NCI-H524 treated with DMSO at 0.1 percent for 48 hours (cell line): ENCODE results near the gene INHA.

ENCODE experiments used
- DNase-seq: peaks from one replicate; lab custom pipeline; 2025; lab: John Stamatoyannopoulos, UW

The INHA gene

DNA sequence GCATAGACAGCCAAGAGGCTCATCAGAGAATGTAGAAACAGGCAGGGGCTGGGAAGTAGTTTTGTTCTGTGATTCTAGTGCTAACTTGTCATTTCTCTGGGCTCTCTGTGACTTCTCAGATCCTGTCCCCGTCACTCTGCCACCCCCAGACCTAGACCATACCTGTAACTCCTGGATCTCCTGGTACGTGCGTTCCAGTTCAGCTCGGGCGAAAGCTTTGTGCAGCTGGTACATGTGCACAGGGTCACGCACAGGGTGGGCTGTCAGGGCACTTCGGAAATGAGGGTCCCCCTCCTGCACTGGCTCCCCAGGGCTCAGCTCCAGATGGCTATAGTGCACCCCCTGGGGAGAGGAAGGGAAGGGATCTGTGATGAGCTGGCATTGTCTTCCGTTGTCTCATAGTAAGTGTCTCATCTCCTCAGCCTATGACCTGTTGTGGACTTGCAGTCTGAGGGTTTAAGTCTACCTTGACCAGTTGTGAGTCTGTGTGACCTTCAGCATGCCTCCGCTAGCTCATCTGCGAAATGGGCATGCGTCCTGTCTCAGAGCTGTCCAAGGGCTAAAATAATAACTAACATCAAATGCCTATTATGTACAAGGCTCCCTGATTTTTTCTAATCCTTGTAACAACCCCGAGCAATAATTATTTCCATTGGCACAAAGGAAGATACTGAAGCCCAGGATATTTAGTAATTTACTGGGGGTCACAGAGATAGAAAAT lies 31.2 kb upstream of the INHA start:
- no peak for DNase-seq

DNA sequence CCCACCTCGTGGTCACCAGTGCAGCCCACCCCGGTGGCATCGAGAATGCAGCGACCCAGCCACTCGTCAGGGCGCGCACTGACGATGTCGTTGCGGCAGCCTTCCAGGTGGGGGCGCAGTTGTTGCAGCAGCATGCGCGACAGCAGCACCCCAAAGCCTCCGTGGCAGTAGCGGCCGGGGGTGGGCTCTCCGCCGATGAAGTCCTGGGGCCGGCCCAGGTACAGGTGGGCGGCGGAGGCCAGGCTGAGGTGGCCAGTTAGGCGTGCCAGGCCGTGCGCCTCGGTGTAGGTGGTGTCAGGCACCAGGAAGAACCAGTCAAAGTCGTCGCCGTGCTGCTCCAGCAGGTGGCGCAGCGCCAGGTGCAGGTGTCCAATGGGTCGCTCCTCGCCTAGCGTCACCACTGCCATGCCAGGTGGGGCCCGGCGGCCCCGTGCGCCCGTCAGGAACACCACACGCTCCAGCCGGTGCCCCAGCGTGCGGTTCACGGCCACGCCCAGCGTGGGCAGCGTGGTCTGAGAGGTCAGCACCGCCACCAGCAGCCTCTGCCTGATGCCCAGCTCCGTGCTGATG lies 30.4 kb upstream of the INHA start:
- DNase-seq: no peak

DNA sequence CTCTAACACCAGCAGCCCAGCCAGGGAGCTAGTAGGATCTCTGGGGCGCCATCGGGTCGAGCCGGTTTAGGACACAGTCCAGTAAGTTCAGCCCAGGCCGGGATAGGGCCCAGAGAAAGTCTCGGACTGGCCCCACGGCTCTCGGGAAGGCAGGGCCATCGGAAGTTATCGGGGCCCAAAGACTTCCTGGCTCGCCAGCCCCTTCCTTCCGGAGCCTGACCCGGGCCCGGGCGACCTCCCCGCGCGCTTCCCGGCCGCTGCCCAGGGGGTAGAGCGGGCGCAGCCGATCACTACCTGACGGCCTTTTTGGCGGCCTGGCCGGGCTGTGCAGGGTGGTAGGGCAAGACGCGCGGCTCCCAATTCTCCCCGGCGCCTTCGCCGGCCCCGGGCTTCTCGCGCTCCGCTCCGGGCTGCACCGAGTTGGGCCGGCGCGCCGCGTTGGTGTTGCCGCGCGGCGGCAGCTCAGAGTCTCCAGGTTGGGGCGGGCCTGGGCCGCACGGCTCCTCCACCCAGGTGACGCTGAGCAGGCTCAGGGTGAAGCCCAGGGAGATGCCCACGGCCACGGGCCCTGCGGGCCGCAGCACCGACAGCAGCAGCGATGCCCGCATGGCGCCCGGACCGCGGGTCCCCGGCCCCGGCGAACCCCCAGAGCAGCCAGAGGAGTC lies 29.0 kb upstream of the INHA start:
- DNase-seq: no peak

DNA sequence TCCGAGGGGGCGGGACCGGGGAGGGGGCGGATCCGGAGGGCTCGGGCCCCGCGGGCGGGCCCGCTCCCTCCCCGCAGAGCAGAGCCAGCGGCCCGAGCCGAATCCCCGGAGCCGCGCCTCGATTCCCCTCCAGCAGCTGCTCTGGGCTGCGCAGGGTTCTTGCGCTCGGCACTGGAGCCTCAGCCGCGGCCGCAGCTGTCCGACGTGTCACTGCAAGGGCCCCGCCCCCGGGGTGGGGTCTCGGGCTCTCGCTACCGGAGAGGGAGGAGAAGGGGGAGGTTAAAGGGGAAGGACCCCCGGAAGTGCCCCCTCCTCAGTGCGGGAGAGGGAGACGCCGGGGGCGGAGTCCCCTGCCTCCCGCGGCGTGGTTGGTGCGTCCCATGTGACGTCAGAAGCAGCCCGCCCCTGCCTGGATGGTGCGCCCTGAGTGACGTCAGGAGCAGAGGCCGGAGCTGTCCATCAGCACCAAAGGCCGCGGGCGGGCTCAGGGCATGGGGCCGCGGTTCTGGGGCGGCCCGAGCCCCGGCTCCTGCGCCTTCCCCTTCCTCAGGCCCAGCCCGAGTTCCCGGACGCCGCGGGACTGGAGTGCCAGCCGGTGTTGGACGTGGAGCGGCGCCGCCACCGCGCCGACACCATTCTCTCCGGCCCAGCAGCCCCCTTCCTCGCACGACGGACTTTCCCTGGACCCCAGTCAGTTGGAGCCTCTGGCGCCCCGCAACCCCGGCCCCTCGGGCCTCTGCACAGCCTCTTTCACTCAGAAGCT lies 28.3 kb upstream of the INHA start, which contains the start of the genes CHPF and TMEM198:
CHPF (minus strand) TSS at position 214 of the 763 bp plus-strand sequence. CDS start 271 bp downstream, outside the sequence.
TMEM198 (plus strand) TSS at position 433 of the 763 bp plus-strand sequence. CDS start 700 bp downstream, outside the sequence.
- peak; percentile 75 for DNase-seq

DNA sequence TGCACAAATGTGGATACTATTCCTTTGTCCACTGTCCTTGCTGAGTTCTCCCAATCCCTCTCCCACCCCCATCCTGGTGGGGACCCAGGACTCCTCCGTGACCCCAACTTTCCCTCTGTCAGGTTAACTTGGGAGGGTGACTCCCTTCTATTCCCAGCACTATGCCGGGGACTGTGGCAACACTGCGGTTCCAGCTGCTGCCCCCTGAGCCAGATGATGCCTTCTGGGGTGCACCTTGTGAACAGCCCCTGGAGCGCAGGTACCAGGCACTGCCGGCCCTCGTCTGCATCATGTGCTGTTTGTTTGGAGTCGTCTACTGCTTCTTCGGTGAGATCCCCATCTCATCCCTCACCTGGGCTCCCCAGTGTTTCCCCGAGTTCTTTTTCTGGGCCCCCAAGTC lies 27.5 kb upstream of the INHA start:
- no peak for DNase-seq

DNA sequence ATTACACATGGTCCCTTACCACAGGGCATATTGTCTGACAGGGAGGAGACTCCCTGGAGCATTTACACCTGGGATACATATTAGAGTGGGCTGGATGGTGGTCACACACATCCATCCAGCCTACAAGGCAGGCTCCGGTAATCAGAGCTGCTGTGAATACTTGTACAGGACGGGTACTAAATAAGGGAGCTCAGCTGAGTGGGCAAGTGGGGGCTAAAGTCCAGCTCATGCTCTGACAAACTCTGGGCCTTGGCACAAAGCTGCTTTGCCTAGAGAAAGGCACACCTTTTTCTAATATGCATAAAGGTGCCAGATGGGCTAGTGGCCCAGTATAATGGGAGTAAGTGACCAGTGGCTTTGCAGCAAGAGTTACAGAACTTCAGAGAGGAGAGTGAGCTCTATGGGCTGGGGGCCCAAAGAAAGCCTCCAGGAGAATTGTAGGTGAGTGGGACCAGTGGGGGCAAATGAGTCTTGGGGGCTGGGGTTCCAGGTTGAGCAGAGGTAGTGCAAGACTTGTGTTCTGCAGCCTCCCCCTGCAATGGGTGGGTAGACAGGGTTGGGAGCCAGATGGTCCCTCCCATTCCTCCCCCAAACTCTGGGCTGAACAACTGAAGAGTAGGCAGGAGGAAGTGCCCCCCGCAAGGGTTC lies 26.7 kb upstream of the INHA start:
- no peak for DNase-seq

DNA sequence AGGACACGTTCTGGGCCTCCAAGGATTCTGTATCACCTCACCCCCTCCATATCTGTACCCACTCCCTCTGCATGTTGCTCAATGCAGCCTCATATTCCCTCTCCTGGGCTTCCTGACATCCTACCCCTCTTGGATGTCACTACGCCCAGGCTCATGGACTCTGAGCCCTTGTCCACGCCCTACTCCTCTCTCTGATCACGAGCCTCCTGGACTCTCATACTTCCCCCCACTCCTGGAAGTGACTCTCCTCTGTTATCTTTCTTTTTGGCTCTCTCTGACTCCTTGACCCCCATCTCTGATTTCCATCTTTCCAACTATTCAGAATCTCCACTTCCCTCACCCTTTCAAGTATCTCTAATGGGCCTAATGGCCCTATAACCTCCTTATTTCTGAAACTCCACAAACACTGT lies 26.2 kb upstream of the INHA start:
- no peak for DNase-seq

DNA sequence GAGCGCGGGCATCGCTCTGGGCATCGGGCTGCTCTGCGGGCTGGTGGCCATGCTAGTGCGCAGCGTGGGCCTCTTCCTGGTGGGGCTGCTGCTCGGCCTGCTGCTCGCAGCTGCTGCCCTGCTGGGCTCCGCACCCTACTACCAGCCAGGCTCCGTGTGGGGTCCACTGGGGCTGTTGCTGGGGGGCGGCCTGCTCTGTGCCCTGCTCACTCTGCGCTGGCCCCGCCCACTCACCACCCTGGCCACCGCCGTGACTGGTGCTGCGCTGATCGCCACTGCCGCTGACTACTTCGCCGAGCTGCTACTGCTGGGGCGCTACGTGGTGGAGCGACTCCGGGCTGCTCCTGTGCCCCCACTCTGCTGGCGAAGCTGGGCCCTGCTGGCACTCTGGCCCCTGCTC lies 24.5 kb upstream of the INHA start:
- DNase-seq: no peak

DNA sequence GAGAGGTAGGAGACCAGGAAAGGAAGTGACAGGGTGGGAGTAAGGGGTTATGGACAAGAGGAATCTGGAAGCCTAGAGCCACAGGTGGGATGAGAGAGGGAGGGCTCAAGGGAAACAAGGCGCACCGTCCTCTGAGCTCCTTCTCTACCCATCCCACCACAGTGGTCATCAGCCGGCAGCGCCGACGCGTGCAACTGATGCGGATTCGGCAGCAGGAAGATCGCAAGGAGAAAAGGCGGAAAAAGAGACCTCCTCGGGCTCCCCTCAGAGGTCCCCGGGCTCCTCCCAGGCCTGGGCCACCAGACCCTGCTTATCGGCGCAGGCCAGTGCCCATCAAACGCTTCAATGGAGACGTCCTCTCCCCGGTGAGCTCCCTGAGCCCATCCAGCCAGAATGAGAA lies 23.1 kb upstream of the INHA start:
- DNase-seq: no peak

DNA sequence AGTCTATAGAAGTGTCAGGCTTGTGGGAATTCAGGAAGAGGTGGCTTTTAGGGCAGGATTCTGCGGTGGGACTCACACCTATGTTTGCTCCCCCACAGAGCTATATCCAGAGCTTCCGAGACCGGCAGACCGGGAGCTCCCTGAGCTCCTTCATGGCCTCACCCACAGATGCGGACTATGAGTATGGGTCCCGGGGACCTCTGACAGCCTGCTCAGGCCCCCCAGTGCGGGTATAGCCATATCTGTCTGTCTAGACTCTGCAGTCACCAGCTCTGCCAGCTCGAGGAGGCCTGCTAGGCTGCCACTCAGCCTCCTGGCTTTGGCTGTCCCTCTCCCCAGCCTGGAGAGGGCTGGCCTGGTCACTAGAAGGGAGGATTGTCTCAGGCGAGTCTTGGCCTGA lies 22.5 kb upstream of the INHA start:
- DNase-seq: no peak

DNA sequence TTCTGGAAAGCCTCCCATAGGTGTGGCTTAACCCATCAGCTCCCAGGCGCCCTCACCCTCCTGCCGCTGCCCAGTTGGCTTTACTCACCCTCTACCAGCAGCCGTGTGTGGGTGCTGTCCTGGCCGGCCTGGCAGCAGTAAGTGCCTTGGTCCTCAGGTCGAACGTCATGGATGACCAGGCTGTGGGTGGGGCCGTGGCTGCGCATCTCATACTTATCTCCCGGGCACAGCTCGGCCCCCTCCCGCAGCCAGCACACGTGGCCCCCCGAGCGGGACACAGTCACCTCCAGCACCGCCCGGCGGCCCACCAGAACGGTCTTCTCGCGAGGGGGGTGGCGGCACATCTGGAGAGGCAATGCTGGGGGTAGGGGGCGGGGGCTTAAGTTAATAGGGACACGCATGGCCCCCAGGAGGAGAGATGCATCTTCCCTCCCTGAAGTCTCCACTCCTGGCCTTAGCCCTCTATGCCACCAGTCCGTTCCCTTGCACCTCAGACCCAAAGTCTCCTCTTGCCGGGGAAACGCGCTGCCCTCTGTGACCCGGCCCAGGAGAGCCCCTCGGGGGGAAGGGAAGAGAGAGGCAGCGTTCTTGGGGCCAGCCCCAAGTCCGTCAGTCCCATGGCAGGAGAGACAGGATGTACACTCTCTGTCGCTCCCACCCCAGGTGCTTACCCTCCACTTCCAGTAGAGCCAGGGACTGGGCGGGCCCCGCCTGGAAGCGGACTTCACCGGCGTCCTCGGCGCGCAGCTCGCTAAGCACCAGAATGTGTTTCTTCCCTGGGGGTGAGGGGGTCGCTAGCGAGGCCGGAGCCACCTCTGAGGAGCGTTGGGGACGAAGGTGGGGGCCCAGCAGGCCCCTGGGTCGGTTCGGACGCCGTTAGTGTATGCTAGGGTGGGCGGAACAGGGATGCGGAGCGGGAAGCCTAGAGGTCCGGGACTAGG lies 20.4 kb upstream of the INHA start:
- no peak for DNase-seq

DNA sequence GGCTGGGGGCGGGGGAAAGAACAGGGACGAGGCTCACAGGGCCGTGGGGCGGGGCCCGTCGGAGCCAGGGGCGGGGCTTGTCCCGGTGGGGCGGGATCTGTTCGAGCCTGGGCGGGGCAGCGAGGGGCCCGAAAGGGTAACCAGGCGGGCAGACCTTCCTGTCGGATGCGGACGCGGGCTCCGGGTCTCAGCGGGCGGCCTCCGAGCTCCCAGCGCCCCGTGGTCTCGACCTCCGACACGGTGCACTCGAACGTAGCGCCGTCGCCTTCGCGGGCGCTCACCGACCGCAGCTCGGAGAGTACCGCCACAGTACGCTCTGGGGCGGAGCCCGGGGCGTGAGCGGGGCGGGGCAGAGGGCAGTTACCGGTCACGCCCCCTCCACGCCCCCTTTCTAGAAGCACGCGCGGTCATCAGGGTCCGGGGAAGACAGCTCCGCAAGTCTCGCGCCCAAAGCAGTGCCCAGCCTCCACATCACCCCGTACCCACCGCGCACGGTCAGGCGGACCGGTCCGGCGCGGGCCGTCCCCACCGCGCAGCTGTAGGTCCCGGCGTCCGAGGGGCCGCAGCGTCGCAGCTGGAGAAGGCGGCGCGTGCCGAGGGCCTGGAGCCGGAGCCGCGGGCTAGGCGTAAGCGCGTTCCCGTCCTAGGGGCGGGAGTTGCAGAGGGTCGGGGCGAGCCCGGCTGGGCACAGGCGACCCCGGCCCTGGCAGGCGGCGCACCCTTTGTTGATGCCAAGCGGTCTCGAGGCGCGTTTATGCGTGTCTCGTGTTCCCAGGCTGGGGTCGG lies 19.5 kb upstream of the INHA start:
- no peak for DNase-seq

DNA sequence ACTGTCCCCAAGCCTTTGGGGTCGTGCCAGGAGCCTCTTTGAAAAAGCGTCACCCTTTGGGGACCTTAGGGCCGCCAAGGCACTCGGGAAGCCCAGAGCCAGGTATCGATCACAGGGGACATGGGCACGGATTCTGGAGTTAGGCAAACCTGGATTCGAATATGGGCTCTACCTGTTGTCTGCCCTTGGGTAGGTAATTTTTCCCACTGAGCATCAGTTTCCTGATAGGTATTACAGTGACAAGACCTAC lies 19.0 kb upstream of the INHA start:
- DNase-seq: no peak

DNA sequence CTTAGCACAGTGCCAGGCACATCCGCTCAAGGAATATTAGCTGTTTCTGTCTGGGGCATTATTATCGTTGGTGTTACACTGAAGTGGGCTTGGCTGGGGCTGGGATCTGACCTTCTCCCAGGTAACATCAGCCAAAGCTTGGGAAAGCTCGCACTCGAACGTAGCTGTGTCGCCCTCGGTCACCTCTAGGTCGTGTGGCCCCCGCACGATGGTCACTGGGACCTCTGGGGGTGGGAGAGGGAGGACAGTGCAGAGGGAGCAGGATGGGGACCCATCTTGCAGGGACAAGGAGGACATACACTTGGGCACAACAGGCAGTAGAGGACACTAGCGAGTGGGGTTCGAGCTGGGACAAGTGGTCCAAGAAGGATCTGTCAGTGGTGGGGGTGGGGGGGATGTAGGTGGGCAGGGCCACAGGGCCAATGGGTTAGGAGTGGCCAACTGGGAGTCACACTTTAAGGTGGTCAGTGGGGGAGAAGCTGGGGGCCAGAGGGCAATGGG lies 18.6 kb upstream of the INHA start:
- no peak for DNase-seq

DNA sequence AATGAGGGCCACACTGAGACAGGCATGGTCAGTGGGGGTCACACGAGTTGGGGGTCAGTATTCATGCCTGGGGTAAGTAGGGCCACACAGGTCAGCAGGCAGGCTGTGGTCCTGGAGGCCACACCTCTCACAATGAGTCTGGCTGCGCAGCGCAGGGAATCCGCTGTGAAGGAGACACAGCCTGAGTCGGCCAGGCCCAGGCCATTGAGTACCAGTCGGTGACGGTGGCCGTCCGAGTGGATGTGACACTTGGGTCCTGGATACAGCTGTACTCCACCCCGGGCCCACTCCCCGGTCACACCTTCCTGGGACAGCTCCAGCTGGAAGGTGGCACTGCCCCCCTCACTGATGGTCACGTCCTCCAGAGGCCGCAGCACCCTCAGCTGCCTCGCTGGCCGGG lies 17.8 kb upstream of the INHA start:
- DNase-seq: no peak

DNA sequence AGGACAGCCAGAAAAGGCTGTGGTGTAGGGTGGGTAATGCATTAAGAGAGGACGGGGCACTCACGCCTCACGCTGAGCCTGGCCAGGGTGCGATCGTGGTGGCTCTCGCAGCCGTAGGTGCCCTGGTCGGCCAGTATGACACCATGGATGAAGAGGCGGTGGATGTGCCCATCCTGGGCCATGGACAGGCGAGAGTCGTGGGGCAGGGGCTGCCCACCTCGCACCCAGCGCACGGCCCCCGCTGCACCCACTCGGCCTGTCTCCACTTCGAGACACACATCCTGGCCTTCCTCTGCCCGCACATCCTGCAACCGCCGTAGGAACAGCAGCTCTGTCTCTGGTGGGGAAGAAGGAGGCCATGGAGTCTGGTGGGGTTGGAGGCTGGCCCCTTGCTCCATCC lies 16.2 kb upstream of the INHA start:
- no peak for DNase-seq

DNA sequence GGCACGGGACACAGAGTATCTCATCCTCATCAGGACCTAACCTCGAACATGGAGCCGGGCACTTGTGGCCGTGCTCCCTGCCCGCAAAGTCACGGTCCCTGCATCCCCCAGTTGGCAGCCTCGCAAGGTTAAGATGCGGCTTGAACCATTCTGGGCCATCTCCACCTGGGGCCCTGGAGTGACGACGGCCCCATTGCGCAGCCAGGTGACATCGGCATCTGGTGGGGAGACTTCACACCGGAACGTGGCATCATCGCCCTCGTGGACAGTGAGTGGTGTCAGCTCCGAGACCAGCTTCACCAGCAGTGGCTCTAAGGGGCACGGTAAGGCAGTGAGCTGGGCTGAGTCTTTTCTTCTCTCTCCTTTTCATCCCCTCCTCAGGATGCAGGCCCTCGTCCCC lies 15.7 kb upstream of the INHA start:
- no peak for DNase-seq

DNA sequence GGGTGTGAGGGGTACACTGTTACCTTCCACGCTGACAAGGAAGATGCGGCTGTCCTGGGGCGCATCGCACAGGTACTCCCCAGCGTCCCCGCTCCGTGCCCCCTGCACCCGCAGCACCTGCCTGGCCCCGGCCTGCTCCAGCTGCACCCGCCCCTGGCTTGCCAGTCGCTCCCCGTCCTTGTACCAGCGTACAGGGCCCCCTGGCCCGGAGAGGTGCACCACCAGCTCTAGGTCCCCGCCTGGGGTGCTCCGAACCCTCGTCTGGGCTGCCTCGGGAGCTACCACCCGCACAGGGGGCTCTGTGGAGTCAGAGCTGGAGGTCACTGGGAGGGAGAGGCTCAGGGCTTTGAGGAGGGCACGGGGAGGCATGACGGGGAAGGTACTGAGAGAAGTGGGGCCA lies 14.8 kb upstream of the INHA start:
- no peak for DNase-seq

DNA sequence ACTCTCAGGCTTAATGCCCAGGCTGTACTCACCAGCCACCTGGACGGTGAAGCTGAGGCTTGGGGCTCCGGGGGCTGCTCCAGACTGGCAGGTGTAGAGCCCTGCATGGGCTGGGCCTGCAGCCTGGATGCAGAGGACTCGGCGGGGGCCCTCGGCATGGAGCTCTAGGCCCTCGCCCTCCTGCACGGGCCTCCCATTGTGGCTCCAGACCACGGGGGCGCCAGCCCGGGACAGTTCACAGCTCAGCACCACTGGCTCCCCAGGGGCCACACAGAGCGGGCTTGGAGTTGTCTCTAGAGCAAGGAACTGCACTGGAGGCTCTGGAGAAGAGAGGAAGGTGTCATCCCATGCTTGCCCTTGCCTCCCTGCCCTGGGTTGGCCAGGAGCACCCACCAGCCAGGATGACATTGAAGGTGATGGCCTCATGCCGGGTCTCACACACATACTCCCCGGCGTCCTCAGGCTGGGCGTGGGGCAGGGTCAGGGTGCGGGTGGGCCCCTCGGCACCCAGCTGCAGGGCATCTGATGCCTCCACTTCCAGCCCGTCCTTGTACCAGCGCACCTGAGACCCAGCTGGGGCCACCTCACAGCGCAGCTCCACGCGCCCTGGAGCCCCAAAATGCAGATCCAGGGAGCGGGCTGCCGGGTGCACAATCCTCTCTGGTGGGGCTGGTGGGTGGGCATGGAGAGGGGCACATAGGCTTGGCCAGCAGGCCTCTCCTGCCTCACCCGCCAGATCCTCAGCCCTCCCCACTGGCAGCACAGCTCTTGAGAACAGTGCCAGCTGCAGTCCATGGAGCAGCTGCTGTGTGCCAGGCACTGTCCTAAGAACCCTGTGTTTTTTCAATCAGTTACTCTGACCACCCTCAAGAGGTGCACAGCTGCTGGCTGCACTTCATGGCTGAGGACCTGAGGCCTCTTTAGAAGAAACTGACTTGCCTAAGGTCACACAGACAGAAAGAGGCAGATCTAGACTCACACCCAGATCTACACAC lies 14.0 kb upstream of the INHA start:
- DNase-seq: no peak
